ENCODE data around the gene SLC22A1. TPM values are rescaled to one million over a fixed set of nuclear protein-coding genes. Genes with fewer than 3 reads are reported as not detected.
A peak's percentile ranks its signal among the peaks of the same experiment; 100 is the strongest.

SLC22A1 gene
- total RNA-seq, 1 donor from 2014 or later: under 0.01 TPM

DNA sequence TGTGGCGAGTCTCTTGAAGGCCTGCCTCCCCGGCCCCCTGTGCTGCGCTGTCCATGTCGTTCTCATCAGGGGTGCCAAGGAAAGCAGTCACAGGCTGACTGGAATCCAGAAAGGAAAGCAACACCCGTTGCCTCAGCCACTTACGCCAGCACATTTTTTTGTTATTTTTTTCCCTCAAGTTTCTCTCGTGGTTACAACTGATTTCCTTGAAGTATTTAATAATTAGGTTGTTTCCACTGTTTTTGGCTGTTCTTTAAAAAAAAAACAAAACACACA lies 17.9 kb upstream of the SLC22A1 start:
- no peak for TF ChIP-seq CTCF (IDR thresholded peaks at IDR 0.05; ENCODE audit: insufficient read depth, low read length, severe bottlenecking)
- Histone ChIP-seq H3K27me3 (ENCODE audit: control insufficient read depth, insufficient read depth, low read length) (no peaks in the 10 kb centered on the region), H3K36me3 (ENCODE audit: control insufficient read depth, insufficient read depth, low read length) (peaks cover 18% of the 10 kb centered on the region), H3K4me3 (ENCODE audit: low read depth, low read length) (no peak overlapping the region)
- DNase-seq (ENCODE audit: low read depth) (no peak), FAIRE-seq (no peak)

GRCh38 chr6:160104821-160105517 lies 16.6 kb upstream of the SLC22A1 start:
- no peak for FAIRE-seq
- no peak for TF ChIP-seq CTCF (IDR thresholded peaks at IDR 0.05; ENCODE audit: insufficient read depth, low read length, severe bottlenecking)
- Histone ChIP-seq H3K4me3 (ENCODE audit: low read depth, low read length) (no peak overlapping the region), H3K36me3 (ENCODE audit: control insufficient read depth, insufficient read depth, low read length) (peaks cover 19% of the 10 kb centered on the region), H3K27me3 (ENCODE audit: control insufficient read depth, insufficient read depth, low read length) (no peaks in the 10 kb centered on the region)
- no peak for DNase-seq (ENCODE audit: low read depth)

DNA sequence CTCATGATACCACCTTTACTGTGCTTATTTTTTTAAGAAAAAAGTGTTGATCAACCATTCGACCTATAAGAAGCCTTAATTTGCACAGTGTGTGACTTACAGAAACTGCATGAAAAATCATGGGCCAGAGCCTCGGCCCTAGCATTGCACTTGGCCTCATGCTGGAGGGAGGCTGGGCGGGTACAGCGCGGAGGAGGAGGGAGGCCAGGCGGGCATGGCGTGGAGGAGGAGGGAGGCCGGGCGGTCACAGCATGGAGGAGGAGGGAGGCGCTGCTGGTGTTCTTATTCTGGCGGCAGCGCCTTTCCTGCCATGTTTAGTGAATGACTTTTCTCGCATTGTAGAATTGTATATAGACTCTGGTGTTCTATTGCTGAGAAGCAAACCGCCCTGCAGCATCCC lies 15.6 kb upstream of the SLC22A1 start:
- Histone ChIP-seq H3K27me3 (ENCODE audit: control insufficient read depth, insufficient read depth, low read length) (no peaks in the 10 kb centered on the region), H3K36me3 (ENCODE audit: control insufficient read depth, insufficient read depth, low read length) (peaks cover 19% of the 10 kb centered on the region), H3K4me3 (ENCODE audit: low read depth, low read length) (no peak overlapping the region)
- FAIRE-seq (no peak), DNase-seq (ENCODE audit: low read depth) (no peak)
- TF ChIP-seq CTCF (IDR thresholded peaks at IDR 0.05; ENCODE audit: insufficient read depth, low read length, severe bottlenecking): no peak

DNA sequence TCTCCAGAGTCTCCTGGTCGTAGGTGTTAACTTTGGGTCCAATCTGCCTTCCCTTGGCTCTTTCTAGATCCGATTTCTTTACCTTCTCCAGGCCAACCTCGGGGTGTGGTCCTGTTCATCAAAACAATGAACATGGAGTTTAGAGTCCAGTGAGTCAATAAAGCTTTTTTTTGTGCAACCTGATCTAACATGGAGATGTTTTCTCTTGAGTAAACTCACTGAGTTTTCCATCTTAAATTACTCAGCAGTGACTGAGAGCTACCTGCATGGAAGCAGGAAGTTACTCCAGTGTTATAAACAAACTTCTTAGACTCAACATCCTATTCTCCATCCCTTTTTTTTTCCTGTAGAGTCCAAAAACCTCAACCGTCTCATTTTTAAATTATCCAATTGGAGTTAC lies 14.9 kb upstream of the SLC22A1 start:
- DNase-seq (ENCODE audit: low read depth) (peak; percentile 75), FAIRE-seq (no peak)
- Histone ChIP-seq H3K27me3 (ENCODE audit: control insufficient read depth, insufficient read depth, low read length) (no peaks in the 10 kb centered on the region), H3K36me3 (ENCODE audit: control insufficient read depth, insufficient read depth, low read length) (peaks cover 19% of the 10 kb centered on the region), H3K4me3 (ENCODE audit: low read depth, low read length) (no peak overlapping the region)
- TF ChIP-seq CTCF (IDR thresholded peaks at IDR 0.05; ENCODE audit: insufficient read depth, low read length, severe bottlenecking): no peak

DNA sequence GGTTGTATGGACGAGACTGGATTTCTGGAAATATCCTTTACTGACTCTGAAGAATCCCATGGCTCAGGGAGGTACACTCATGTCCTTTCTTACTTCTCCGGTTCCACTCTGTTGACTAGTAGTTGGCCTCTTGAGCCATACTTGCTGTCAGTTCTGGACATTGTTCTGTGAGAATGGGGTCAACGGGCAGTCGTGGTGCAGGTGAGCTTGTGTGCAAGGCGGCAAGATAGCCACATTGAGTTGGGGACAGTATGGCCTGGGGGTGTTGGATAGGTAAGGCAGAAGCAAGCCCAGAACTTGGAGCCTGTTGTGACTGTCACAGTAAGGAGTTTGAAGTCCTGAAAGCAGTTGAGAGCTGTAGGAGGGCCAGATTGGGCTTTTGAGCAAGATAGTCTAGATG lies 13.5 kb upstream of the SLC22A1 start:
- H3K4me3 ChIP-seq (ENCODE audit: low read depth, low read length): no peak overlapping the region
- FAIRE-seq: no peak
- H3K27me3 ChIP-seq (ENCODE audit: control insufficient read depth, insufficient read depth, low read length): no peaks in the 10 kb centered on the region
- TF ChIP-seq CTCF (IDR thresholded peaks at IDR 0.05; ENCODE audit: insufficient read depth, low read length, severe bottlenecking): no peak
- peaks cover 19% of the 10 kb centered on the region for H3K36me3 ChIP-seq (ENCODE audit: control insufficient read depth, insufficient read depth, low read length)
- DNase-seq (ENCODE audit: low read depth): no peak

DNA sequence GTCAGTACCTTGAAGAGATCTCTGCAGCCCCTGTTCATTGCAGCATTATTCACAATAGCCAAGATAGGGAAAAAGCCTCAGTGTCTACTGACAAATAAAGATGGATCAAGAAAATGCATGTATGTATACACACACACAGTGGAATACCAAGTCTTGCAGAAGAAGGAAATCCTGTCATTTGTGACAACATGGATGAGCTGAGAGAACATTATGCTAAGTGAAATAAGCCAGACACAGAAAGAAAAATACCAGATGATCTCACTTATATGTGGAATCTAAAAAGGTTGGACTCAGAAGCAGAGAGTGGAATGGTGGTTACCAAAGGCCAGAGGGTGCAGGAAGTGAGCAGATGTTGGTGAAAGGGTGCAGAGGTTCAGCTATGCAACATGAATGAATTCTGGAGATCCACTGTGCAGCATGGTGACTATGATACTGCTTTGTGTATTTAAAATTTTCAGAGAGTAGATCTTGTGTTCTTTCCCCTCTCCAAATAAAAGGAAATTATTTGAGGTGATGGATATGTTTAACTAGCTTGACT lies 11.0 kb upstream of the SLC22A1 start:
- DNase-seq (ENCODE audit: low read depth): no peak
- Histone ChIP-seq H3K36me3 (ENCODE audit: control insufficient read depth, insufficient read depth, low read length) (peaks cover 3% of the 10 kb centered on the region), H3K4me3 (ENCODE audit: low read depth, low read length) (no peak overlapping the region), H3K27me3 (ENCODE audit: control insufficient read depth, insufficient read depth, low read length) (no peaks in the 10 kb centered on the region)
- no peak for TF ChIP-seq CTCF (IDR thresholded peaks at IDR 0.05; ENCODE audit: insufficient read depth, low read length, severe bottlenecking)
- FAIRE-seq: no peak

Data from bronchial epithelial cell (primary cell).